Lower leg skin (tissue), 4 donors: ENCODE data around the gene IP6K1. TPM values are rescaled to one million over a fixed set of nuclear protein-coding genes. Genes with fewer than 3 reads are reported as not detected.
A peak's percentile ranks its signal among the peaks of the same experiment; 100 is the strongest.
"Not testable (repeated sequence)": the region's sequence is repeated elsewhere in the genome, so short reads cannot be mapped to it uniquely, and the experiment has no call there.

ENCODE experiments used
- DNase-seq, 2 donors: peaks; one replicate each; pipeline ENCODE4 v3.0.0-alpha.2; 2019; ENCODE audit warnings: low spot score in 2 of 2
- H3K4me3 ChIP-seq: fragments of 200-600 bp; sonication (generic); 2 replicates; pipeline ENCODE4 v1.5.1; 2017; ENCODE audit warnings: mild to moderate bottlenecking, low read depth; ENCODE audit not compliant: poor library complexity, severe bottlenecking
- CTCF ChIP-seq, 3 donors: fragments of 450-650 bp; IDR thresholded peaks; one replicate each; pipeline ENCODE4 v1.5.1; 2016; ENCODE audit warnings: antibody characterized with exemption in 3 of 3, mild to moderate bottlenecking in 3 of 3, moderate library complexity in 2 of 3
- POLR2A ChIP-seq, 2 donors: fragments of 450-650 bp; IDR thresholded peaks; one replicate each; pipeline ENCODE4 v1.6.1; 2016 to 2017; ENCODE audit warnings: antibody characterized with exemption in 2 of 2, mild to moderate bottlenecking in 1 of 2, moderate library complexity in 1 of 2
- WGBS, 2 donors: methylation state at CpG; one replicate each; pipeline ENCODE4 v1.1.5; 2018; 5-methylcytosine and 5-hydroxymethylcytosine counted together
- intact Hi-C: fragments of 100-400 bp; cut with DNase I; formaldehyde crosslinking; loops from one replicate; pipeline ENCODE4 v1.15.0; 2023; ENCODE audit warnings: low total_unique reads
- total RNA-seq, 4 donors: library from RNA; depleted of rRNA; stranded (reverse); fragments of >200 nt; gene quantifications; one replicate each; pipeline ENCODE4 v1.1.0, GENCODE V29; 2016

IP6K1 gene
- total RNA-seq, 4 donors from 2014 or later = 44.1 to 56.5 (median 51.6) TPM

GRCh38 chr3:49699281-49699979 lies 86.9 kb downstream of the IP6K1 start:
- no peak for DNase-seq
- H3K4me3 ChIP-seq = no peak overlapping the region
- TF ChIP-seq POLR2A (IDR thresholded peaks at IDR 0.05) (no peak), CTCF (IDR thresholded peaks at IDR 0.05) (no peak)
- 84 to 87% methylated on average over 15 to 16 of the region's 16 CpGs for WGBS, 2 donors
- intact Hi-C loops = no loop called here

- H3K4me3 ChIP-seq, intact Hi-C loops, DNase-seq: not testable (repeated sequence)
- WGBS, 2 donors = 89% methylated on average over 3 to 4 of the region's 4 CpGs
These were observed 90.9 kb downstream of the IP6K1 start for GRCh38 chr3:49695350-49696015.

GRCh38 chr3:49694409-49695070 lies 91.8 kb downstream of the IP6K1 start:
- H3K4me3 ChIP-seq, DNase-seq, intact Hi-C loops: not testable (repeated sequence)
- 66 to 74% methylated on average over 6 of the region's 6 CpGs for WGBS, 2 donors

GRCh38 chr3:49691481-49691880 lies 94.9 kb downstream of the IP6K1 start:
- 74 to 100% methylated on average over 3 of the region's 3 CpGs for WGBS, 2 donors
- intact Hi-C loops, H3K4me3 ChIP-seq, DNase-seq: not testable (repeated sequence)

GRCh38 chr3:49690856-49691255 lies 95.5 kb downstream of the IP6K1 start:
- intact Hi-C loops, H3K4me3 ChIP-seq, DNase-seq: not testable (repeated sequence)
- WGBS, 2 donors = 89 to 90% methylated on average over 2 to 3 of the region's 3 CpGs

- intact Hi-C loops, DNase-seq: not testable (repeated sequence)
- WGBS, 2 donors = 9% methylated on average over 16 of the region's 16 CpGs
- H3K4me3 ChIP-seq = peak overlapping the region; percentile 87
These were observed 96.3 kb downstream of the IP6K1 start for GRCh38 chr3:49689908-49690624.

- no peak for TF ChIP-seq CTCF (IDR thresholded peaks at IDR 0.05)
- TF ChIP-seq POLR2A (IDR thresholded peaks at IDR 0.05) = no peak
- DNase-seq = peak; percentile 76 to 97
- intact Hi-C loops = no loop called here
- H3K4me3 ChIP-seq = peak within 1 kb of the TSS; percentile 87
- 1% methylated on average over 47 to 51 of the region's 66 CpGs for WGBS, 2 donors
These were observed 97.1 kb downstream of the IP6K1 start, which contains the start of the genes MST1 and RNF123 for GRCh38 chr3:49689046-49689907. TSS of gene MST1 (minus strand) at chr3:49689474. CDS start at chr3:49688691, 783 bp downstream. TSS of gene RNF123 (plus strand) at chr3:49689557. CDS start at chr3:49691166, 1,609 bp downstream.

GRCh38 chr3:49688338-49689045 lies 97.8 kb downstream of the IP6K1 start:
- DNase-seq, intact Hi-C loops: not testable (repeated sequence)
- H3K4me3 ChIP-seq = peak overlapping the region; percentile 87
- WGBS, 2 donors = 58 to 69% methylated on average over 7 of the region's 7 CpGs

GRCh38 chr3:49687424-49687795 lies 98.9 kb downstream of the IP6K1 start:
- H3K4me3 ChIP-seq, intact Hi-C loops, DNase-seq: not testable (repeated sequence)
- 84 to 90% methylated on average over 12 of the region's 12 CpGs for WGBS, 2 donors

GRCh38 chr3:49686769-49687423 lies 99.4 kb downstream of the IP6K1 start:
- WGBS, 2 donors = 16 to 42% methylated on average over 11 to 37 of the region's 44 CpGs
- H3K4me3 ChIP-seq, intact Hi-C loops: not testable (repeated sequence)
- peak in 1 of 2 donors; percentile 44 for DNase-seq
